ENCODE measurements around the gene PLIN3. TPM values are rescaled to one million over a fixed set of nuclear protein-coding genes. Genes with fewer than 3 reads are reported as not detected.
"Not testable (repeated sequence)": the region's sequence is repeated elsewhere in the genome, so short reads cannot be mapped to it uniquely, and the experiment has no call there.

Gene PLIN3
- polyA plus RNA-seq, 4 donors: 77.3 to 190 (median 145) TPM

GRCh38 chr19:4900879-4901278, 33.4 kb upstream of the PLIN3 start:
- H3K4me3 ChIP-seq (ENCODE audit: low read depth in 1 of 3, low read length in 3 of 3); H3K4me1 ChIP-seq (ENCODE audit: control insufficient read depth in 3 of 3, insufficient read depth in 2 of 3, low read depth in 1 of 3, low read length in 2 of 3); H3K27me3 ChIP-seq (ENCODE audit: control insufficient read depth in 3 of 3, insufficient read depth in 3 of 3, low read length in 3 of 3); DNase-seq; H3K36me3 ChIP-seq (ENCODE audit: control insufficient read depth in 3 of 3, insufficient read depth in 2 of 3, low read depth in 1 of 3, low read length in 3 of 3); H3K9me3 ChIP-seq (ENCODE audit: control insufficient read depth in 2 of 2, insufficient read depth in 1 of 2, low read depth in 1 of 2, low read length in 1 of 2); H3K27ac ChIP-seq (ENCODE audit: low read depth in 1 of 3, low read length in 2 of 3); FAIRE-seq: not testable (repeated sequence)
- 81 to 87% (median 87%) methylated on average over 13 of the region's 13 CpGs for WGBS, 3 donors

GRCh38 chr19:4897146-4897545, 29.7 kb upstream of the PLIN3 start:
- Histone ChIP-seq H3K9me3 (ENCODE audit: control insufficient read depth in 2 of 2, insufficient read depth in 1 of 2, low read depth in 1 of 2, low read length in 1 of 2) (no peaks in the 10 kb centered on the region), H3K36me3 (ENCODE audit: control insufficient read depth in 3 of 3, insufficient read depth in 2 of 3, low read depth in 1 of 3, low read length in 3 of 3) (no peaks in the 10 kb centered on the region), H3K27ac (ENCODE audit: low read depth in 1 of 3, low read length in 2 of 3) (no peak overlapping the region), H3K4me1 (ENCODE audit: control insufficient read depth in 3 of 3, insufficient read depth in 2 of 3, low read depth in 1 of 3, low read length in 2 of 3) (no peaks in the 10 kb centered on the region), H3K27me3 (ENCODE audit: control insufficient read depth in 3 of 3, insufficient read depth in 3 of 3, low read length in 3 of 3) (no peaks in the 10 kb centered on the region), H3K4me3 (ENCODE audit: low read depth in 1 of 3, low read length in 3 of 3) (no peak overlapping the region)
- DNase-seq (no peak), FAIRE-seq (no peak)
- WGBS, 3 donors: 88 to 91% (median 89%) methylated on average over 7 of the region's 7 CpGs

GRCh38 chr19:4896372-4896771, 28.9 kb upstream of the PLIN3 start:
- Histone ChIP-seq H3K27me3 (ENCODE audit: control insufficient read depth in 3 of 3, insufficient read depth in 3 of 3, low read length in 3 of 3) (no peaks in the 10 kb centered on the region), H3K27ac (ENCODE audit: low read depth in 1 of 3, low read length in 2 of 3) (no peak overlapping the region), H3K9me3 (ENCODE audit: control insufficient read depth in 2 of 2, insufficient read depth in 1 of 2, low read depth in 1 of 2, low read length in 1 of 2) (no peaks in the 10 kb centered on the region), H3K4me3 (ENCODE audit: low read depth in 1 of 3, low read length in 3 of 3) (no peak overlapping the region), H3K4me1 (ENCODE audit: control insufficient read depth in 3 of 3, insufficient read depth in 2 of 3, low read depth in 1 of 3, low read length in 2 of 3) (no peaks in the 10 kb centered on the region), H3K36me3 (ENCODE audit: control insufficient read depth in 3 of 3, insufficient read depth in 2 of 3, low read depth in 1 of 3, low read length in 3 of 3) (no peaks in the 10 kb centered on the region)
- 60 to 64% (median 62%) methylated on average over 3 of the region's 3 CpGs for WGBS, 3 donors
- no peak for FAIRE-seq
- no peak for DNase-seq

- not testable (repeated sequence) for H3K27me3 ChIP-seq (ENCODE audit: control insufficient read depth in 3 of 3, insufficient read depth in 3 of 3, low read length in 3 of 3); H3K4me3 ChIP-seq (ENCODE audit: low read depth in 1 of 3, low read length in 3 of 3); H3K27ac ChIP-seq (ENCODE audit: low read depth in 1 of 3, low read length in 2 of 3); H3K36me3 ChIP-seq (ENCODE audit: control insufficient read depth in 3 of 3, insufficient read depth in 2 of 3, low read depth in 1 of 3, low read length in 3 of 3); H3K9me3 ChIP-seq (ENCODE audit: control insufficient read depth in 2 of 2, insufficient read depth in 1 of 2, low read depth in 1 of 2, low read length in 1 of 2); FAIRE-seq; H3K4me1 ChIP-seq (ENCODE audit: control insufficient read depth in 3 of 3, insufficient read depth in 2 of 3, low read depth in 1 of 3, low read length in 2 of 3); DNase-seq
- 91 to 93% (median 93%) methylated on average over 11 of the region's 11 CpGs for WGBS, 3 donors
Measured at GRCh38 chr19:4892962-4893361, 25.5 kb upstream of the PLIN3 start.

GRCh38 chr19:4891066-4891465, 23.6 kb upstream of the PLIN3 start:
- no peaks in the 10 kb centered on the region for H3K27me3 ChIP-seq (ENCODE audit: control insufficient read depth in 3 of 3, insufficient read depth in 3 of 3, low read length in 3 of 3)
- no peak overlapping the region for H3K27ac ChIP-seq (ENCODE audit: low read depth in 1 of 3, low read length in 2 of 3)
- no peak for FAIRE-seq
- H3K36me3 ChIP-seq (ENCODE audit: control insufficient read depth in 3 of 3, insufficient read depth in 2 of 3, low read depth in 1 of 3, low read length in 3 of 3): no peaks in the 10 kb centered on the region
- no peak overlapping the region for H3K4me3 ChIP-seq (ENCODE audit: low read depth in 1 of 3, low read length in 3 of 3)
- DNase-seq: peak in 1 of 2 donors; percentile 11
- H3K9me3 ChIP-seq (ENCODE audit: control insufficient read depth in 2 of 2, insufficient read depth in 1 of 2, low read depth in 1 of 2, low read length in 1 of 2): no peaks in the 10 kb centered on the region
- 55 to 85% (median 65%) methylated on average over 22 of the region's 22 CpGs for WGBS, 3 donors
- H3K4me1 ChIP-seq (ENCODE audit: control insufficient read depth in 3 of 3, insufficient read depth in 2 of 3, low read depth in 1 of 3, low read length in 2 of 3): no peaks in the 10 kb centered on the region

- WGBS, 3 donors: 86 to 94% (median 91%) methylated on average over 14 of the region's 14 CpGs
- no peaks in the 10 kb centered on the region for H3K9me3 ChIP-seq (ENCODE audit: control insufficient read depth in 2 of 2, insufficient read depth in 1 of 2, low read depth in 1 of 2, low read length in 1 of 2)
- FAIRE-seq (no peak), DNase-seq (no peak)
- H3K4me1 ChIP-seq (ENCODE audit: control insufficient read depth in 3 of 3, insufficient read depth in 2 of 3, low read depth in 1 of 3, low read length in 2 of 3): no peaks in the 10 kb centered on the region
- no peaks in the 10 kb centered on the region for H3K27me3 ChIP-seq (ENCODE audit: control insufficient read depth in 3 of 3, insufficient read depth in 3 of 3, low read length in 3 of 3)
- no peak overlapping the region for H3K27ac ChIP-seq (ENCODE audit: low read depth in 1 of 3, low read length in 2 of 3)
- no peaks in the 10 kb centered on the region for H3K36me3 ChIP-seq (ENCODE audit: control insufficient read depth in 3 of 3, insufficient read depth in 2 of 3, low read depth in 1 of 3, low read length in 3 of 3)
- no peak overlapping the region for H3K4me3 ChIP-seq (ENCODE audit: low read depth in 1 of 3, low read length in 3 of 3)
Measured at GRCh38 chr19:4889034-4889815, 21.8 kb upstream of the PLIN3 start.

- 71 to 92% (median 74%) methylated on average over 4 to 6 of the region's 6 CpGs for WGBS, 3 donors
- DNase-seq; H3K27ac ChIP-seq (ENCODE audit: low read depth in 1 of 3, low read length in 2 of 3); H3K36me3 ChIP-seq (ENCODE audit: control insufficient read depth in 3 of 3, insufficient read depth in 2 of 3, low read depth in 1 of 3, low read length in 3 of 3); H3K4me1 ChIP-seq (ENCODE audit: control insufficient read depth in 3 of 3, insufficient read depth in 2 of 3, low read depth in 1 of 3, low read length in 2 of 3); H3K27me3 ChIP-seq (ENCODE audit: control insufficient read depth in 3 of 3, insufficient read depth in 3 of 3, low read length in 3 of 3); H3K9me3 ChIP-seq (ENCODE audit: control insufficient read depth in 2 of 2, insufficient read depth in 1 of 2, low read depth in 1 of 2, low read length in 1 of 2); H3K4me3 ChIP-seq (ENCODE audit: low read depth in 1 of 3, low read length in 3 of 3); FAIRE-seq: not testable (repeated sequence)
Measured at GRCh38 chr19:4887803-4888202, 20.3 kb upstream of the PLIN3 start.

GRCh38 chr19:4884993-4885392, 17.5 kb upstream of the PLIN3 start:
- H3K9me3 ChIP-seq (ENCODE audit: control insufficient read depth in 2 of 2, insufficient read depth in 1 of 2, low read depth in 1 of 2, low read length in 1 of 2); DNase-seq; H3K4me3 ChIP-seq (ENCODE audit: low read depth in 1 of 3, low read length in 3 of 3); H3K27me3 ChIP-seq (ENCODE audit: control insufficient read depth in 3 of 3, insufficient read depth in 3 of 3, low read length in 3 of 3); H3K4me1 ChIP-seq (ENCODE audit: control insufficient read depth in 3 of 3, insufficient read depth in 2 of 3, low read depth in 1 of 3, low read length in 2 of 3); H3K27ac ChIP-seq (ENCODE audit: low read depth in 1 of 3, low read length in 2 of 3); FAIRE-seq; H3K36me3 ChIP-seq (ENCODE audit: control insufficient read depth in 3 of 3, insufficient read depth in 2 of 3, low read depth in 1 of 3, low read length in 3 of 3): not testable (repeated sequence)
- WGBS, 3 donors: 58 to 89% (median 87%) methylated on average over 1 to 5 of the region's 6 CpGs

GRCh38 chr19:4882874-4883273, 15.4 kb upstream of the PLIN3 start:
- DNase-seq; H3K36me3 ChIP-seq (ENCODE audit: control insufficient read depth in 3 of 3, insufficient read depth in 2 of 3, low read depth in 1 of 3, low read length in 3 of 3); H3K4me1 ChIP-seq (ENCODE audit: control insufficient read depth in 3 of 3, insufficient read depth in 2 of 3, low read depth in 1 of 3, low read length in 2 of 3); H3K27ac ChIP-seq (ENCODE audit: low read depth in 1 of 3, low read length in 2 of 3); H3K4me3 ChIP-seq (ENCODE audit: low read depth in 1 of 3, low read length in 3 of 3); H3K9me3 ChIP-seq (ENCODE audit: control insufficient read depth in 2 of 2, insufficient read depth in 1 of 2, low read depth in 1 of 2, low read length in 1 of 2); FAIRE-seq; H3K27me3 ChIP-seq (ENCODE audit: control insufficient read depth in 3 of 3, insufficient read depth in 3 of 3, low read length in 3 of 3): not testable (repeated sequence)
- WGBS, 3 donors: 55 to 73% (median 60%) methylated on average over 6 of the region's 6 CpGs

Data from small intestine (tissue), 7 donors.